Hepatic stellate cell (primary cell): ENCODE data around the gene PLCXD1.
A peak's percentile ranks its signal among the peaks of the same experiment; 100 is the strongest.
"Not testable (repeated sequence)": the region's sequence is repeated elsewhere in the genome, so short reads cannot be mapped to it uniquely, and the experiment has no call there.

Source experiments
- DNase-seq: peaks from one replicate; pipeline ENCODE4 v3.0.0; 2011; ENCODE audit warnings: low spot score

The PLCXD1 gene

GRCh38 chrX:281166-281999, at the start of gene PLCXD1:
PLCXD1 (plus strand) TSS chrX:281381; CDS start chrX:284188, 2,807 bp downstream.
- DNase-seq: peak; percentile 59

GRCh38 chrX:231637-232277, 49.4 kb upstream of the PLCXD1 start:
- not testable (repeated sequence) for DNase-seq

- not testable (repeated sequence) for DNase-seq
Measured at GRCh38 chrX:232278-232655, 48.9 kb upstream of the PLCXD1 start.

- DNase-seq: not testable (repeated sequence)
Measured at GRCh38 chrX:236201-236600, 45.0 kb upstream of the PLCXD1 start.

- no peak for DNase-seq
Measured at GRCh38 chrX:250965-251364, 30.2 kb upstream of the PLCXD1 start.

GRCh38 chrX:251396-252243, 29.6 kb upstream of the PLCXD1 start:
- DNase-seq: not testable (repeated sequence)

GRCh38 chrX:252244-252956, 28.8 kb upstream of the PLCXD1 start:
- no peak for DNase-seq

GRCh38 chrX:252957-253291, 28.3 kb upstream of the PLCXD1 start:
- no peak for DNase-seq

GRCh38 chrX:253451-254297, 27.5 kb upstream of the PLCXD1 start:
- DNase-seq: no peak

- no peak for DNase-seq
Measured at GRCh38 chrX:254630-255215, 26.5 kb upstream of the PLCXD1 start.

GRCh38 chrX:255923-256331, 25.3 kb upstream of the PLCXD1 start:
- no peak for DNase-seq

- DNase-seq: not testable (repeated sequence)
Measured at GRCh38 chrX:257054-257453, 24.1 kb upstream of the PLCXD1 start.

- DNase-seq: no peak
Measured at GRCh38 chrX:257681-258289, 23.4 kb upstream of the PLCXD1 start.

GRCh38 chrX:258291-259040, 22.7 kb upstream of the PLCXD1 start:
- no peak for DNase-seq

- DNase-seq: no peak
Measured at GRCh38 chrX:259692-260355, 21.4 kb upstream of the PLCXD1 start.

- peak; percentile 75 for DNase-seq
Measured at GRCh38 chrX:261167-261918, 19.8 kb upstream of the PLCXD1 start.

- no peak for DNase-seq
Measured at GRCh38 chrX:261919-262352, 19.2 kb upstream of the PLCXD1 start.

GRCh38 chrX:262381-262909, 18.7 kb upstream of the PLCXD1 start:
- DNase-seq: no peak
